Left cardiac atrium (tissue), 4 donors: ENCODE results near the gene MOV10L1. TPM values are rescaled to one million over a fixed set of nuclear protein-coding genes. Genes with fewer than 3 reads are reported as not detected.
"Not testable (repeated sequence)": the region's sequence is repeated elsewhere in the genome, so short reads cannot be mapped to it uniquely, and the experiment has no call there.

Experiments used
- ATAC-seq, 2 donors: fragments of 200-7000 bp; cut with Tn5 transposase; one replicate each; pipeline ENCODE4 v1.9.1; 2020; ENCODE audit warnings: mild to moderate bottlenecking in 2 of 2, moderate library complexity in 2 of 2
- DNase-seq: peaks from one replicate; pipeline ENCODE4 v3.0.0-alpha.2; 2020
- intact Hi-C, 2 donors: fragments of 100-400 bp; cut with DNase I; formaldehyde crosslinking; loops; one replicate each; pipeline versions ENCODE4 v1.14.1 to v1.15.1; 2022 to 2023
- total RNA-seq, 2 donors: library from RNA; stranded (reverse); fragmentation: NEBNext Ultra II Directional; extraction: Animal tissue kit (Norgen Biotek cat#: 25700); gene quantifications; one replicate each; pipeline ENCODE4 v1.2.1, GENCODE V29; 2021
- donor health status: DM: no; HTN: yes; CAD: no.
- donor health status: DM: no; HTN: yes; CAD: no; lungs with severe emphysema.
- donor health status: DM: yes; HTN: yes; CAD: no.
- donor health status: Dilated cardiomyopathy.

MOV10L1 gene
- total RNA-seq, 2 donors from 2014 or later = 0.71 to 1.2 TPM

GRCh38 chr22:50119768-50120251, 30.0 kb downstream of the MOV10L1 start:
- ATAC-seq (no peak), DNase-seq (no peak)
- intact Hi-C loops = no loop called here

- ATAC-seq (no peak), DNase-seq (no peak)
- intact Hi-C loops = no loop called here
Observed at GRCh38 chr22:50121202-50121740, 31.5 kb downstream of the MOV10L1 start.

- intact Hi-C loops = no loop called here
- ATAC-seq (no peak), DNase-seq (no peak)
Observed at GRCh38 chr22:50123119-50123518, 33.3 kb downstream of the MOV10L1 start.

- DNase-seq = no peak
- intact Hi-C loops = no loop called here
Observed at GRCh38 chr22:50125029-50125428, 35.2 kb downstream of the MOV10L1 start.

GRCh38 chr22:50129121-50129736, 39.4 kb downstream of the MOV10L1 start:
- DNase-seq (no peak), ATAC-seq (no peak)
- intact Hi-C loops = no loop called here

More at GRCh38 chr22:50125029-50125428, 35.2 kb downstream of the MOV10L1 start:
- ATAC-seq = no peak

GRCh38 chr22:50131894-50132293, 42.1 kb downstream of the MOV10L1 start:
- ATAC-seq (no peak), DNase-seq (no peak)
- intact Hi-C loops = no loop called here

GRCh38 chr22:50134481-50134880, 44.7 kb downstream of the MOV10L1 start:
- ATAC-seq = no peak
- no peak for DNase-seq
- intact Hi-C loops = no loop called here

- intact Hi-C loops = no loop called here
- DNase-seq (no peak), ATAC-seq (peak; percentile 24 to 44)
Observed at GRCh38 chr22:50136581-50137015, 46.8 kb downstream of the MOV10L1 start.

GRCh38 chr22:50137277-50137676, 47.5 kb downstream of the MOV10L1 start:
- ATAC-seq, intact Hi-C loops, DNase-seq: not testable (repeated sequence)

- DNase-seq = no peak
- intact Hi-C loops = no loop called here
- no peak for ATAC-seq
Observed at GRCh38 chr22:50138041-50138440, 48.2 kb downstream of the MOV10L1 start.

- intact Hi-C loops = no loop called here
- ATAC-seq (no peak), DNase-seq (no peak)
Observed at GRCh38 chr22:50138988-50139387, 49.2 kb downstream of the MOV10L1 start.

- ATAC-seq = no peak
- intact Hi-C loops = no loop called here
- no peak for DNase-seq
Observed at GRCh38 chr22:50139843-50140415, 50.1 kb downstream of the MOV10L1 start.

GRCh38 chr22:50140615-50141014, 50.8 kb downstream of the MOV10L1 start:
- intact Hi-C loops = no loop called here
- no peak for ATAC-seq
- no peak for DNase-seq

GRCh38 chr22:50141462-50141861, 51.7 kb downstream of the MOV10L1 start:
- DNase-seq = no peak
- intact Hi-C loops = no loop called here

GRCh38 chr22:50141891-50142363, 52.1 kb downstream of the MOV10L1 start:
- intact Hi-C loops = no loop called here
- ATAC-seq (no peak), DNase-seq (no peak)

More at GRCh38 chr22:50141462-50141861, 51.7 kb downstream of the MOV10L1 start:
- no peak for ATAC-seq

- DNase-seq (no peak), ATAC-seq (no peak)
- intact Hi-C loops = no loop called here
Observed at GRCh38 chr22:50143096-50143495, 53.3 kb downstream of the MOV10L1 start.

GRCh38 chr22:50144005-50144614, 54.3 kb downstream of the MOV10L1 start:
- ATAC-seq (no peak), DNase-seq (no peak)
- intact Hi-C loops = no loop called here

- ATAC-seq (no peak), DNase-seq (no peak)
- intact Hi-C loops = loop anchor here in 1 of 2 donors (5.0 kb wide), 2 partner anchors 66 to 219 kb away; no protein-coding TSS in a partner anchor
Observed at GRCh38 chr22:50145721-50146438, 56.1 kb downstream of the MOV10L1 start.
